IPS-20b (cell line): ENCODE data around the gene HERPUD2.

Experiments
- H3K27ac ChIP-seq: one replicate; pipeline ENCODE4 v1.5.1; 2013; ENCODE audit warnings: low read length
- H3K27me3 ChIP-seq: 2 replicates; pipeline ENCODE4 v1.6.1; 2013; ENCODE audit warnings: mild to moderate bottlenecking, low read length, inconsistent platforms; ENCODE audit not compliant: insufficient read depth
- H3K36me3 ChIP-seq: 2 replicates; pipeline ENCODE4 v1.6.1; 2013; ENCODE audit warnings: low read depth, mild to moderate bottlenecking, inconsistent platforms, low read length, moderate library complexity; ENCODE audit not compliant: insufficient read depth
- H3K4me1 ChIP-seq: 2 replicates; pipeline ENCODE4 v1.6.1; 2013; ENCODE audit warnings: mild to moderate bottlenecking, control low read depth, inconsistent platforms, low read length, moderate library complexity; ENCODE audit not compliant: insufficient read depth
- H3K4me3 ChIP-seq: 2 replicates; pipeline ENCODE4 v1.5.1; 2013; ENCODE audit warnings: mild to moderate bottlenecking, low read length, inconsistent platforms
- H3K9ac ChIP-seq: 2 replicates; pipeline ENCODE4 v1.6.1; 2013; ENCODE audit warnings: low read depth, mild to moderate bottlenecking, inconsistent platforms, low read length, moderate library complexity
- H3K9me3 ChIP-seq: 2 replicates; pipeline ENCODE4 v1.6.1; 2013; ENCODE audit warnings: mild to moderate bottlenecking, low read depth, low read length, inconsistent platforms; ENCODE audit not compliant: insufficient read depth

Gene HERPUD2

GRCh38 chr7:35645691-35646090, 49.2 kb downstream of the HERPUD2 start:
- Histone ChIP-seq H3K9me3 (no peaks in the 10 kb centered on the region), H3K4me3 (no peak overlapping the region), H3K36me3 (no peaks in the 10 kb centered on the region), H3K27ac (no peak overlapping the region), H3K4me1 (peaks cover 22% of the 10 kb centered on the region; the same call in 1 of the 2 replicates), H3K27me3 (no peaks in the 10 kb centered on the region), H3K9ac (no peak overlapping the region)

- Histone ChIP-seq H3K4me1 (peaks cover 13% of the 10 kb centered on the region; the same call in 1 of the 2 replicates), H3K4me3 (no peak overlapping the region), H3K36me3 (peaks cover 30% of the 10 kb centered on the region), H3K9ac (no peak overlapping the region), H3K27ac (no peak overlapping the region), H3K27me3 (no peaks in the 10 kb centered on the region), H3K9me3 (no peaks in the 10 kb centered on the region)
Observed at GRCh38 chr7:35630024-35630972, 64.6 kb downstream of the HERPUD2 start.

GRCh38 chr7:35624299-35625186, 70.4 kb downstream of the HERPUD2 start:
- Histone ChIP-seq H3K36me3 (no peaks in the 10 kb centered on the region), H3K4me1 (peaks cover 13% of the 10 kb centered on the region; the same call in 1 of the 2 replicates), H3K27ac (no peak overlapping the region), H3K27me3 (no peaks in the 10 kb centered on the region), H3K4me3 (no peak overlapping the region), H3K9ac (no peak overlapping the region), H3K9me3 (no peaks in the 10 kb centered on the region)

- Histone ChIP-seq H3K9me3 (no peaks in the 10 kb centered on the region), H3K4me3 (no peak overlapping the region), H3K4me1 (peaks cover 13% of the 10 kb centered on the region; the same call in 1 of the 2 replicates), H3K27ac (no peak overlapping the region), H3K36me3 (no peaks in the 10 kb centered on the region), H3K27me3 (no peaks in the 10 kb centered on the region), H3K9ac (no peak overlapping the region)
Observed at GRCh38 chr7:35623381-35623780, 71.6 kb downstream of the HERPUD2 start.

GRCh38 chr7:35619863-35620262, 75.1 kb downstream of the HERPUD2 start:
- H3K9me3 ChIP-seq = no peaks in the 10 kb centered on the region

GRCh38 chr7:35617041-35617440, 77.9 kb downstream of the HERPUD2 start:
- Histone ChIP-seq H3K9me3 (no peaks in the 10 kb centered on the region), H3K9ac (no peak overlapping the region), H3K27ac (no peak overlapping the region), H3K4me1 (no peaks in the 10 kb centered on the region), H3K4me3 (no peak overlapping the region), H3K27me3 (no peaks in the 10 kb centered on the region), H3K36me3 (no peaks in the 10 kb centered on the region)

More at GRCh38 chr7:35619863-35620262, 75.1 kb downstream of the HERPUD2 start:
- Histone ChIP-seq H3K4me1 (no peaks in the 10 kb centered on the region), H3K27ac (no peak overlapping the region), H3K27me3 (no peaks in the 10 kb centered on the region), H3K36me3 (no peaks in the 10 kb centered on the region), H3K4me3 (no peak overlapping the region), H3K9ac (no peak overlapping the region)

- Histone ChIP-seq H3K9ac (no peak overlapping the region), H3K27me3 (no peaks in the 10 kb centered on the region), H3K36me3 (no peaks in the 10 kb centered on the region), H3K27ac (no peak overlapping the region), H3K9me3 (no peaks in the 10 kb centered on the region), H3K4me1 (no peaks in the 10 kb centered on the region), H3K4me3 (no peak overlapping the region)
Observed at GRCh38 chr7:35613150-35613549, 81.8 kb downstream of the HERPUD2 start.

- no peak overlapping the region for H3K4me3 ChIP-seq
- no peaks in the 10 kb centered on the region for H3K9me3 ChIP-seq
- H3K27me3 ChIP-seq = no peaks in the 10 kb centered on the region
- no peaks in the 10 kb centered on the region for H3K36me3 ChIP-seq
- no peak overlapping the region for H3K27ac ChIP-seq
- no peak overlapping the region for H3K9ac ChIP-seq
- H3K4me1 ChIP-seq = no peaks in the 10 kb centered on the region
Observed at GRCh38 chr7:35605760-35606159, 89.2 kb downstream of the HERPUD2 start.

GRCh38 chr7:35604595-35604994, 90.3 kb downstream of the HERPUD2 start:
- no peaks in the 10 kb centered on the region for H3K9me3 ChIP-seq
- no peaks in the 10 kb centered on the region for H3K27me3 ChIP-seq
- no peak overlapping the region for H3K27ac ChIP-seq
- no peak overlapping the region for H3K9ac ChIP-seq
- H3K4me3 ChIP-seq = no peak overlapping the region
- no peaks in the 10 kb centered on the region for H3K4me1 ChIP-seq
- H3K36me3 ChIP-seq = no peaks in the 10 kb centered on the region

- H3K27ac ChIP-seq = no peak overlapping the region
- 0 out of 2 replicates have a peak, but pooled peaks cover 3% of the 10 kb centered on the region for H3K4me1 ChIP-seq
- no peaks in the 10 kb centered on the region for H3K36me3 ChIP-seq
- no peak overlapping the region for H3K9ac ChIP-seq
- H3K27me3 ChIP-seq = no peaks in the 10 kb centered on the region
- no peak overlapping the region for H3K4me3 ChIP-seq
- H3K9me3 ChIP-seq = no peaks in the 10 kb centered on the region
Observed at GRCh38 chr7:35599645-35600044, 95.3 kb downstream of the HERPUD2 start.

GRCh38 chr7:35599061-35599460, 95.9 kb downstream of the HERPUD2 start:
- Histone ChIP-seq H3K9me3 (no peaks in the 10 kb centered on the region), H3K4me1 (0 out of 2 replicates have a peak, but pooled peaks cover 3% of the 10 kb centered on the region), H3K27me3 (no peaks in the 10 kb centered on the region), H3K4me3 (no peak overlapping the region), H3K9ac (no peak overlapping the region), H3K36me3 (no peaks in the 10 kb centered on the region), H3K27ac (no peak overlapping the region)
